ENCODE measurements around the gene SPACA6. TPM values are rescaled to one million over a fixed set of nuclear protein-coding genes. Genes with fewer than 3 reads are reported as not detected.
"Not testable (repeated sequence)": the region's sequence is repeated elsewhere in the genome, so short reads cannot be mapped to it uniquely, and the experiment has no call there.

The SPACA6 gene
- total and polyA plus RNA-seq, 2 experiments from 2014 or later = 7.7 to 8.0 TPM

- Histone ChIP-seq H2AFZ (no peak overlapping the region), H3K27ac (no peak overlapping the region), H3F3A (ENCODE audit: insufficient read depth) (peaks cover 15% of the 10 kb centered on the region; the same call in 1 of the 2 replicates), H4K20me1 (ENCODE audit: insufficient read depth) (no peaks in the 10 kb centered on the region), H3K4me3 (no peak overlapping the region), H3K79me2 (ENCODE audit: insufficient read depth) (no peaks in the 10 kb centered on the region), H3K4me2 (ENCODE audit: unreplicated experiment) (no peak overlapping the region), H3K9me3 (ENCODE audit: low read depth) (no peaks in the 10 kb centered on the region), H3K9me2 (ENCODE audit: insufficient read depth) (no peaks in the 10 kb centered on the region), H3K9ac (no peak overlapping the region), H3K27me3 (replicated peaks; ENCODE audit: insufficient read depth) (peaks cover 8% of the 10 kb centered on the region; the same call in 1 of the 2 replicates), H3K36me3 (ENCODE audit: low read depth) (no peaks in the 10 kb centered on the region), H3K4me1 (ENCODE audit: insufficient read depth) (no peaks in the 10 kb centered on the region)
- 74 to 86% methylated on average over 3 of the region's 3 CpGs for WGBS, 2 experiments (ENCODE audit: low coverage in 1 of 2, low lambda C conversion rate in 2 of 2, missing lambda C conversion rate in 2 of 2)
- TF ChIP-seq EZH2phosphoT487 (IDR thresholded peaks at IDR 0.05; ENCODE audit: insufficient read depth, low read depth) = no peak
- TF ChIP-seq EZH2 (IDR thresholded peaks at IDR 0.05; ENCODE audit: insufficient read depth, poor library complexity, severe bottlenecking) = no peak
- in situ Hi-C loops (cut with MboI) = no loop called here
- no peak for DNase-seq
Observed at GRCh38 chr19:51668216-51668615, 24.9 kb upstream of the SPACA6 start.

- in situ Hi-C loops (cut with MboI); H3K9me3 ChIP-seq (ENCODE audit: low read depth): not testable (repeated sequence)
- DNase-seq = peak; percentile 54
Observed at GRCh38 chr19:51675911-51676565, 17.1 kb upstream of the SPACA6 start.

GRCh38 chr19:51676566-51677083 lies 16.5 kb upstream of the SPACA6 start:
- 0 out of 2 replicates have a peak, but pooled peaks cover 7% of the 10 kb centered on the region for H3K27me3 ChIP-seq (replicated peaks; ENCODE audit: insufficient read depth)
- H3K79me2 ChIP-seq (ENCODE audit: insufficient read depth) = no peaks in the 10 kb centered on the region
- H3K36me3 ChIP-seq (ENCODE audit: low read depth) = no peaks in the 10 kb centered on the region
- no peak for DNase-seq
- no peak overlapping the region for H3K4me3 ChIP-seq
- 51 to 55% methylated on average over 10 to 11 of the region's 11 CpGs for WGBS, 2 experiments (ENCODE audit: low coverage in 1 of 2, low lambda C conversion rate in 2 of 2, missing lambda C conversion rate in 2 of 2)
- H3K27ac ChIP-seq = no peak overlapping the region
- no peaks in the 10 kb centered on the region for H3F3A ChIP-seq (ENCODE audit: insufficient read depth)
- no peaks in the 10 kb centered on the region for H3K4me1 ChIP-seq (ENCODE audit: insufficient read depth)
- no peak overlapping the region for H2AFZ ChIP-seq
- H3K4me2 ChIP-seq (ENCODE audit: unreplicated experiment) = no peak overlapping the region
- no peaks in the 10 kb centered on the region for H3K9me2 ChIP-seq (ENCODE audit: insufficient read depth)
- in situ Hi-C loops (cut with MboI) = no loop called here
- no peak overlapping the region for H3K9ac ChIP-seq
- no peak for TF ChIP-seq EZH2phosphoT487 (IDR thresholded peaks at IDR 0.05; ENCODE audit: insufficient read depth, low read depth)
- no peak for TF ChIP-seq EZH2 (IDR thresholded peaks at IDR 0.05; ENCODE audit: insufficient read depth, poor library complexity, severe bottlenecking)
- no peaks in the 10 kb centered on the region for H4K20me1 ChIP-seq (ENCODE audit: insufficient read depth)
- H3K9me3 ChIP-seq (ENCODE audit: low read depth) = no peaks in the 10 kb centered on the region

More at GRCh38 chr19:51675911-51676565, 17.1 kb upstream of the SPACA6 start:
- H3K79me2 ChIP-seq (ENCODE audit: insufficient read depth); H3K36me3 ChIP-seq (ENCODE audit: low read depth); H3K4me1 ChIP-seq (ENCODE audit: insufficient read depth); H2AFZ ChIP-seq; H4K20me1 ChIP-seq (ENCODE audit: insufficient read depth); H3K27ac ChIP-seq; H3K4me3 ChIP-seq; H3K27me3 ChIP-seq (replicated peaks; ENCODE audit: insufficient read depth); H3K4me2 ChIP-seq (ENCODE audit: unreplicated experiment); H3K9ac ChIP-seq; H3K9me2 ChIP-seq (ENCODE audit: insufficient read depth); H3F3A ChIP-seq (ENCODE audit: insufficient read depth): not testable (repeated sequence)
- WGBS, 2 experiments (ENCODE audit: low coverage in 1 of 2, low lambda C conversion rate in 2 of 2, missing lambda C conversion rate in 2 of 2) = 31 to 37% methylated on average over 7 of the region's 7 CpGs

GRCh38 chr19:51680474-51680873 lies 12.7 kb upstream of the SPACA6 start:
- H3K9me2 ChIP-seq (ENCODE audit: insufficient read depth) = no peaks in the 10 kb centered on the region
- no peaks in the 10 kb centered on the region for H3K9me3 ChIP-seq (ENCODE audit: low read depth)
- H3K79me2 ChIP-seq (ENCODE audit: insufficient read depth) = no peaks in the 10 kb centered on the region
- no peak for DNase-seq
- 93 to 100% methylated on average over 1 of the region's 1 CpG for WGBS, 2 experiments (ENCODE audit: low coverage in 1 of 2, low lambda C conversion rate in 2 of 2, missing lambda C conversion rate in 2 of 2)
- no peak overlapping the region for H3K27ac ChIP-seq
- TF ChIP-seq EZH2phosphoT487 (IDR thresholded peaks at IDR 0.05; ENCODE audit: insufficient read depth, low read depth) (no peak), EZH2 (IDR thresholded peaks at IDR 0.05; ENCODE audit: insufficient read depth, poor library complexity, severe bottlenecking) (no peak)
- H4K20me1 ChIP-seq (ENCODE audit: insufficient read depth) = no peaks in the 10 kb centered on the region
- 0 out of 2 replicates have a peak, but pooled peaks cover 4% of the 10 kb centered on the region for H3K27me3 ChIP-seq (replicated peaks; ENCODE audit: insufficient read depth)
- H2AFZ ChIP-seq = no peak overlapping the region
- no peaks in the 10 kb centered on the region for H3F3A ChIP-seq (ENCODE audit: insufficient read depth)
- H3K4me1 ChIP-seq (ENCODE audit: insufficient read depth) = no peaks in the 10 kb centered on the region
- H3K4me2 ChIP-seq (ENCODE audit: unreplicated experiment) = no peak overlapping the region
- H3K9ac ChIP-seq = no peak overlapping the region
- in situ Hi-C loops (cut with MboI) = no loop called here
- no peak overlapping the region for H3K4me3 ChIP-seq
- H3K36me3 ChIP-seq (ENCODE audit: low read depth) = no peaks in the 10 kb centered on the region
